LNCAP (cell line): Measurements from ENCODE around the gene ALG2.

Source experiments
- CTCF ChIP-seq: fragments of 450-650 bp; IDR thresholded peaks from 2 replicates; pipeline ENCODE4 v1.5.1; 2017; ENCODE audit warnings: mild to moderate bottlenecking

Gene ALG2

DNA sequence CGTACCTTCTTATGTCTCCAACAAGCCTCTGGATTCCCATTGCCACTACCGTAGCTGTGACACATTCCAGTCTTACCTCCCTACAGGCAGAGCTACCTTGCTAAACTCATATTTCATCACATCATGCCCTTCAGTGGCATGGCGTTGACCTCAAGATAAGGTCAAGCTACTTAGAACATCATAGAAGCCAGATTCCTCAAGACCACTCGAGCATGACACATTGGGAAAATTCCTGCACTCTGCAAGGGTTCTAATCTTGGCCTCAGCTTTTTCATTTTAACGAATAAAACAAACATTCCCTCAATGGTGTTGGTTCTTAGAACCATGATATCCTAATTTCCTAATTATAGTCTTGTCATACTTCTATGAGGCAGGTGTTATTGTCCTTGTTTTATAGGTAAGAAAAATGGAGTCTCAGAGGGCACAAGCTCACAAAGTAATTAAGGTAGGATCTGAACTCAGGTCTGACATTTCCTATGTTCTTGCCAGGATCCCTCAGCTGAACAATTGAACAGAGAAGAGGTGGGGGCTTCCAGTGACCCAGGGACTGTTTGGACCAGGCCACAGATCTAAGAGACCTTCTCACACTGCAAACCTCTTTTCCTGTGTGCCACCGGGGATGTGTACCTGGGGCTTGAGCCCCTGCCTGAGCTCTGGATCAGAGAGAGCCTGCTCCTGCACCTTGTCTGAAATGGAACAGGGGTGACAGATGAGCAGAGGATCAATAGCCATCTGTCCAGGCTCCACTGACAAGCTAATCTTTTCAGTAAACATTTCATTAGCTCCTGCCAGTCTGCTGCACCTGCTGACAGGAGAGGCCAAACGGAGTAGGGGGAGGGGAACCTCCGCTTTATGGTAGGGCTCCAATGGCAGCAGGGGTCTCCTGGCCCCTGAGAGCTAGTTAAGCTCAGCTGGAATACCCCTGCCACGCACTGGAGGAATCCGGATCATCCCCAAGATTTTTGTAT, 49.3 kb downstream of the ALG2 start:
- no peak for TF ChIP-seq CTCF

- TF ChIP-seq CTCF: no peak
Observed at GRCh38 chr9:99171225-99172123, 50.3 kb downstream of the ALG2 start.

DNA sequence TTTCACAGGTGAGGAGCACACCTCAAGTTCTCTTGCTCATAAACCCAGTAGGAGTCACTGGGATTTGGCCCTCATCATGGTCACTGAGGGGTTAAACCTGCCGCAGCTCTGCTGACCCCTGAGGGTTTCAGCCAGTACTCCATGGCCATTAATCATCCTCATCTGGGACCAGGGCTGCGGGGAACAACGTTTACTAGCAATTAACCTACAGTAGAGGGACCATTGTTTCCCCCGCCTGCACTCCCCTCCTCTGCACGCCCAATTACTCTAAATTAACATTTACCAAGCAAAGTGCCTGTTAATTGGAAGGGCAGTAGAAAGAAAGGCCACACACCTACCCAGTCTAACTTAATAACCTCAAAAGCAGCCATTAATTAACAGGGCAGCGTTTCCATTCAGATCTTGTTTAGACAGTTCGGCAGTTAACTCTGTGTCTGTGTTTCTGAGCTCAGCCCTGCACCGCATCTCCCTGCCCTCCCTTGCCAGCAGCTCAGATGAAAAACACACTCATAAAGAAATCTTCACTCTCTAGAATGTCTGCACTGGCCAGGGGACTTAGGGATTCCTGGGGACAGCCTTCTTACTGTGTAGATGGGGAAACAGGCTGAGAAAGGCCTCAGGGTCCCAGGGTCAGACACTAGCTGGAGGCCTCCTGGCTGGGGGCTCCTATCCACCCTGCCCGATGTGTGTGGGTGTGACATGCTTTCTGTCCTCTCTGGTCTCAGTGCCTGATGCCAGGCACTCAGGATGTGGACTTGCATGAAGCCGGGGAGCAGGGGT, 51.6 kb downstream of the ALG2 start:
- TF ChIP-seq CTCF: no peak

DNA sequence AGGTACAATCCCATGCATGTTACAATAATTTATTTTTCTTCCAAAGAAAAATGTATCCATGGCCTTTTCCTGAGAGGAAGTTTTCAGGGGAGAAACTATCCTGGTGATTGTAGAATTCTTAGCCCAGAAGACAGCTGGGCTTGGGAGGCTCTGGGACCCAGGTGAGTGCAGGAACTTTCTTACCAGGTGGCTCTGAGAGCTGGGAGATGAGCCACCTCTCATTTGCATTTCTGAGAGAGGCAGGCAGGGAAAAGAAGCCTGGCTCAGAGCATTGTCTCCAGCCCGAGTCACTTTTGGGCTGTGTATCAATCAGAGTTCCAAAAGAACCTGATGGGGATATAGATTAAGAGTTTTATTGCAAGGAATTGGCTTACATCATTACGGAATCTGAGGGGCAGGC, 52.7 kb downstream of the ALG2 start:
- no peak for TF ChIP-seq CTCF

DNA sequence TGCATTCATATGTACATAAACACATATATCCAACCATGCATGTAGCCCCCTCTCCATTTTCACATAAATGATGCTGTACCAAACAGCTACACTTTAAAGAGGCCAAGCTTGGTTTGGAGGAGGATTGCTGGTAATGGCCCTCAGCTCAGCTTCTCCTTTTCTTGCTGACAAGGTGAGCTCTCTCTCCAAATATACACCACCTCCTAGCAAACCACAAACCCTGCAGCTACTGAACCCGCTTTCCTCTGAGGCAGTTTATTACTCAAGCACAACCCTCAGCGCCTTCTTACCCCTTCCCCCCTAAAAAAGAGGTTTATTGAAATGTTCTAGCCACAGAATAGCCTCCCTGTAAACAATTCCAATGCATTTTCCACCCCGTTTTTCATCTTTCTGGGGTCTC, 54.0 kb downstream of the ALG2 start:
- TF ChIP-seq CTCF: no peak

- no peak for TF ChIP-seq CTCF
Observed at GRCh38 chr9:99167119-99167518, 54.6 kb downstream of the ALG2 start.
